ENCODE measurements around the gene BAIAP2L2.
"Not testable (repeated sequence)": the region's sequence is repeated elsewhere in the genome, so short reads cannot be mapped to it uniquely, and the experiment has no call there.

The BAIAP2L2 gene

GRCh38 chr22:38127869-38128268 is 17.4 kb upstream of the BAIAP2L2 start:
- no peak for DNase-seq (ENCODE audit: low spot score)

DNA sequence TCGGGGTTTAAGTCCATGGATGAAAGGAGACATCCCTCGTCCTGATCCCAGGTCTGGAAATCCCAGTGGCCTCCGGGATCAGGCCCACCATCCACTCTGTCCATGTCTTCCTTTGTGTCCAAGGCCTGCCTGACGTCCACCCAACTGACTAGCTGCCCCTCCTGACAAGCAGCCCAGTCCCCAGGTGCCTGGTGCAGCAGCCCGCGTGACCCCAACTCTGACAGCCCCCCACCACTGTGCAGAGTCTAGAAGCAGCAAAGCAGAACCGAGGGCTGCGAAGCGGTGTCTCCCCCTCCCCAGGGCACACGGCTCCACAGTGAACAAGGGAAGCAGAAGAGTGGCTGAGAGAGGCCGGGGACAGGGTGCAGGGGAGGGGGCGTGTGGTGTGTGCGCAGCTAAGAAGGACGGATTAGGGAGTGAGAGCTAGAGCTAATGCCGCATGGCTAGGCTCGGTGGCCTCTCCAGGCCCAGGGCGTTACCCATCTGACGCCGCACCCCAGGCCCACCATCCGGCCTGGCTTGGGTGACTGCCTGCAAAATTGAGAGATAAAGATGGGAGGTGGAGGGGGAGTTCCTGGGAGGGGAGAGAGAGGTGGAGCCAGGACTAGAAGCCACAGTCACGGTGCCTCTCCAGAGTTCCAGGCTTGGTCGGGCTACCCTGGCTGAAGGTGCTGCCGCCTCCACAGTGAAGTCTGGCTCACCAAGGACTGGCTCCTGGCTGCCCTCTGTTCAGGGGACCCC is 16.6 kb upstream of the BAIAP2L2 start:
- DNase-seq (ENCODE audit: low spot score), result no peak

GRCh38 chr22:38125751-38126201 is 15.3 kb upstream of the BAIAP2L2 start:
- no peak for DNase-seq (ENCODE audit: low spot score)

DNA sequence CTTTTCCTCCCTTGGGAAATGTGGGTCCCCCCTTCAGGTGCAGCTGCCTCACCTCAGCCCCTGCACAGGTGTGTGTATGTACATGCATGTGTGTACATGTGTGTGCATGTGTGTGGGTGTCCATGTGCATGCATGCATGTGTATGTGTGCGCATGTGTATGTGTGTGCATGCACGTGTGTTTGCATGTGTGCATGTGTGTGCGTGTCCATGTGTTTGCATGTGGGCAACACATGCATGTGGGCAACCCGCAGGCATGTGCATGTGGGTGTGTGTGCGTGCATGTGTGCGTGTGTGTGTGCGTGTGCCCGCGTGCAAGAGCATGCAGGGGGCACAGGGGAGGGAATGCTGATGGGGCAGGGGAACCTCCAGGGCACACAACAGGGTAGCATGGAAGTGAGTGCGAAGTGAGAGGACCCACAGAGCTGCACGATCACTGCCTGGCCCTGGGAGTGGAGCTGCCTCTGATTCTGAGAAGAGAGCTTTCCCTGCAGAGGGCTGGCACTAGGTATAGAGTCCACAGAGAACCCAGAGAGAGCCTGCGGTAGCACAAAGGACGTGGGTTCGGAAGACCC is 14.6 kb upstream of the BAIAP2L2 start:
- DNase-seq (ENCODE audit: low spot score), result no peak

DNA sequence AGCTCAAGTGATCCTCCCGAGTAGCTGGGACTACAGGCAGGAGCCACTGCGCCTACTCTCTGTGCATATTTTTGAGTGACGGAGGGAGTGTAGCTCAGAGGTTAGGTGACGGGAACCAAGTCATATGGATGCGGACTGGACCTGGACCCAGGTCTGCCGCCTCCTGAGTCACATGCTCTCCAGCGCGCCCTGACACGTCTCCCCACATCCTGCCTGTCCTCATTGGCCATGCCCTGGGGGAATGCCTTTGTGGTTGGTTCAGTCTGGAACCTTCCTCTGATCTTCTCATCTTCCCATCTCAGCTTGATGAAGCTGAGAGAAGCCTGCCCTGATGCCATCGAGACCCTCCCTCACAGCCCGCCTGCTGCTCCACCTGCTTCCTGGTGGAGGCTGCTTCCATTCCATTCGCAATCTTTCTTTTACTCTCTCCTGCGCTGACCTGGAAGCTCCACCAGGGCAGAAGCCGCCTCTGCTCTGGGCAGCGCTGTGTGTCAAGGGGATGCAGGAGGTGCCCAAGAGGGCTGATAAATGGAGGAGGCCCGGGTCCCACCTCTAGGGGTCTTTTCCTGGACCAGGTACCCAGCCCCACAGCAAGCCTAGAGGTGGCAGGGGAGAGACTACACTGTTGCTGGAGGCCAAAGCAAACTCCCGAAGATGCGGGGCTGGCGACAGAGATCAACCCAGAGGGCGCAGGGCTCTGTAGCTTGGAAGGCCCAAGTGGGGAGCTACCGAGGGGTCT is 13.9 kb upstream of the BAIAP2L2 start:
- DNase-seq (ENCODE audit: low spot score), result no peak

- no peak for DNase-seq (ENCODE audit: low spot score)
These were observed 12.1 kb upstream of the BAIAP2L2 start for GRCh38 chr22:38122616-38123015.

- DNase-seq (ENCODE audit: low spot score), result no peak
These were observed 10.1 kb upstream of the BAIAP2L2 start for GRCh38 chr22:38120359-38121110.

DNA sequence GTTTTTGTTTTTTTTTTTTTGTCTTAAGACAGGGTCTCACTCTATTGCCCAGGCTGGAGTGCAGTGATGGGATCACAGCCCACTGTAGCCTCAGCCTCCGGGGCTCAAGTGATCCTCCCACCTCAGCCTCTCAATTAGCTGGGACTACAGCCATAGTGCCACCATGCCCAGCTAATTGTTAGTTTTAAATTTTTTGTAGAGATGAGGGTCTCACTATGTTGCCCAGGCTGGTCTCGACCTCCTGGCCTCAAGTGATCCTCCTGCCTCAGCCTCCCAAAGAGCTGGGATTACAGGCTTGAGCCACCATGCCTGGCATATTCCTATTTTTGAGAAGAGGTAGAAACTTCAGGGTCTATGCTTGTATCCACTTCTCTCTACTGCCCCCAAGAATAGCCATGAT is 8.3 kb upstream of the BAIAP2L2 start:
- DNase-seq (ENCODE audit: low spot score), result not testable (repeated sequence)

- no peak for DNase-seq (ENCODE audit: low spot score)
These were observed 7.7 kb upstream of the BAIAP2L2 start for GRCh38 chr22:38118182-38118581.

DNA sequence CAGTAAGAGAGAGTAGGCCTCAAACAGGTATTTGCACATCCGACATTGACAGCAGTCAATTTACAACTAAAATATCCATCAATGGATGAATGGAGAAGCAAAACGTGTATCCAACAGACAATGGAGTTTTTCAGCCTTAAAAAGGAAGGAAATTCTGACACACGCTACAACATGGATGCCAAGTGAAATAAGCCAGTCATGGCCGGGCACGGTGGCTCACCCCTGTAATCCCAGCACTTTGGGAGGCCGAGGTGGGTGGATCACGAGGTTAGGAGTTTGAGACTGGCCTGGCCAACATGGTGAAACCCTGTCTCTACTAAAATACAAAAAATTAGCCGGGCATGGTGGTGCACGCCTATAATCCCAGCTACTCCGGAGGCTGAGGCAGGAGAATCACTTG is 7.1 kb upstream of the BAIAP2L2 start:
- DNase-seq (ENCODE audit: low spot score), result not testable (repeated sequence)

GRCh38 chr22:38115423-38116205 is 5.1 kb upstream of the BAIAP2L2 start:
- no peak for DNase-seq (ENCODE audit: low spot score)

GRCh38 chr22:38114484-38115398 is 4.3 kb upstream of the BAIAP2L2 start:
- peak; percentile 87 for DNase-seq (ENCODE audit: low spot score)

- no peak for DNase-seq (ENCODE audit: low spot score)
These were observed 1.9 kb upstream of the BAIAP2L2 start for GRCh38 chr22:38112381-38112780.

DNA sequence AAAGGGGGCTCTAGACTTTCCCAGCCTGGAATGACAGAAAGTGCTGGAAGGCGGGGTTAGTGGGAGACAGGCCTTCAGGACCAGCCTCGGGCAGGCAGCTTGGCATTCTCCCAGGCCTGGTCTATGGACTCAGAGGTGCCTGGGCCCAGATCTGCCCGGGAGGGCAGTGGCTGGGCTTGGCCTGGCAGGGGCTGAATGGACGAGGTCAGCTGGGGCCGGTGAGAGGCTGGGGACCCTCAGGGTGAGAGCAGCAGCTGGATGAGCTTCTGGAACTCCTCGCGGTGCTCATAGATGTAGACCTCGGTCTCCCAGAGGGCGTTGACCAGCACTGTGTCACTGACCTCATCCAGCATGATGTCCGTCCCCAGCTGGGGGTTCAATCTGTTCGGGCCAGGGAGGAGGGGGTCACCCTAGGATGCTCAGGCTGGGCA is 1.5 kb upstream of the BAIAP2L2 start:
- no peak for DNase-seq (ENCODE audit: low spot score)

- DNase-seq (ENCODE audit: low spot score), result no peak
These were observed 674 bp upstream of the BAIAP2L2 start for GRCh38 chr22:38110863-38111852.

- DNase-seq (ENCODE audit: low spot score), result no peak
These were observed 998 bp downstream of the BAIAP2L2 start for GRCh38 chr22:38109371-38110001.

DNA sequence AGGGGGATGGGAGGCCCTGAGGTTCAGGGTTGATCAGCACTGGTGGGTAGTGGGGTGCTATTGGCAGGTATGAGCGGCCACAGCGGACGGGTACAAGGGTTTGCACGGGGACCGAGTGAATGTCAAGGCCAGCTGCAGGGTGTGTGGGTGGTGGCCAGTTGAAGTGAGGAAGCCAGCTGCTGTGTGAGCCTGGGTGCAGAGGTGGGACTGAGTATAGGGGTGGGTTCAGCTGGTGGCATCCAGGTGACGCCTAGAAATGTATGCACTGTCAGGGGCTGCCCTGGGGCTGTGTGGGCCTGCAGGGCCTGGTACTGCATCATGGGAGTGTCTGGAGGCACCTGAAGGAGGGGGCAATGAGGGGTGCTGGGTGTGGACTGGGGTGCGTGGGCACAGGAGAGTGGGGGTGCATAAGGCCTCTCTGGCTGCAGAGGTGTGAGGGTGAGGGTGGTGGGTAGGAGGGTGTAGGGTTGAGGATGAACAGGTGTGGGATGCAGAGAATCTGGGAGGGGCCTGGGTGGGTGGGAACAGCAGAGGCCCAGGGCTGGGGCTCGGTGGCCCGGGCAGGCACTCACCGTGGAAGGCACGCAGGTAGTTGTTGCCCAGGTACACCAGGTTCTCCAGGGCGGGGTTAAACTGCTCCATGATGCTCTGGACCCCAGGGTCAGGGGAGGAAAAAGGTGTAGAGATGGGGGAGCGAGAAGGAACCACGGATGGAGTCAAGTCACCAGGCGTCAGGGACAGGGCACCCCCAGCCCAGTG is 1.7 kb downstream of the BAIAP2L2 start:
- no peak for DNase-seq (ENCODE audit: low spot score)

Data from left forelimb (tissue), 1 donor.